Activated CD4-positive, alpha-beta T cell treated with anti-CD3 and anti-CD28 coated beads, Interleukin-2, Interleukin-4, amounts not matched to agents 100 ng/mL and 50 ng/mL, durations not matched to agents 16 hours and 8 hours (primary cell): ENCODE results near the gene NLRC5.
"Not testable (repeated sequence)": the region's sequence is repeated elsewhere in the genome, so short reads cannot be mapped to it uniquely, and the experiment has no call there.

Experiments
- DNase-seq: peaks from one replicate; pipeline ENCODE4 v3.0.0-alpha.2; 2020; ENCODE audit warnings: low spot score

The NLRC5 gene

DNA sequence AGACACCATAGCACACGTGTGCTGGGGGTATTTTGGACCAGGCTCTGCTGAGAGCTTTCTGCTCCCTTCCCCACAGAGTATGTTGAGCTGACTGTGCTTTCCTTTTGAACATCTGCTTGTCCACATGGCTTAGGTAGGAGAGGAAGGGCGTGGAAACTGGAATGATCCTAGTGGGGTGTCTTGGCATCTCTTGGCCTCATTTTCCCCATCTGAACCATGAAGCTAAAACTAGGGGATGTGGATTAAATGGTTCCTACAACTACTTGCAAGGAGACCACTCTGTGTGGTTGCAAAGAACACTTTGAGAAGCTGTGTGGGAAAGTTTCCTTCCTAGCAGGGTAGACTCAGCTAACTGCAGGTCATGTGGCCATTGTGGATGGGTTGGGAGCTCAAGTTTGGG lies 6.7 kb upstream of the NLRC5 start:
- no peak for DNase-seq

DNA sequence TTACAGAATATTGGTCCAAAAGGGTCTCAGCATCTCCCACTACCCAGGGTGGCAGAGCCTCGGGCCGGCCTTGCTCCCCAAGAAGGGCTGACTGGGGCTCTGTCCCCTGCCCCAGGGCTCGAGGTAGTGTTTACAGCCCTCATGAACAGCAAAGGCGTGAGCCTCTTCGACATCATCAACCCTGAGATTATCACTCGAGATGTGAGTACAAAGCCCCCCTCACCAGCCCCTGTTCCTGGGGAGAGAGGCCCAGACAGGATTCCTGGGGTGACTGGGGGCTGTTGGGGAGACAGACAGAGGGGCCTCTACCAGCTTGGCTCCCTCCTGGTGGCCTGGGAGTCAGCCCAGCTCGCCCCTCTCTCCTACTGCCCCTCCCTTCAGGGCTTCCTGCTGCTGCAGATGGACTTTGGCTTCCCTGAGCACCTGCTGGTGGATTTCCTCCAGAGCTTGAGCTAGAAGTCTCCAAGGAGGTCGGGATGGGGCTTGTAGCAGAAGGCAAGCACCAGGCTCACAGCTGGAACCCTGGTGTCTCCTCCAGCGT lies 6.1 kb upstream of the NLRC5 start:
- no peak for DNase-seq

DNA sequence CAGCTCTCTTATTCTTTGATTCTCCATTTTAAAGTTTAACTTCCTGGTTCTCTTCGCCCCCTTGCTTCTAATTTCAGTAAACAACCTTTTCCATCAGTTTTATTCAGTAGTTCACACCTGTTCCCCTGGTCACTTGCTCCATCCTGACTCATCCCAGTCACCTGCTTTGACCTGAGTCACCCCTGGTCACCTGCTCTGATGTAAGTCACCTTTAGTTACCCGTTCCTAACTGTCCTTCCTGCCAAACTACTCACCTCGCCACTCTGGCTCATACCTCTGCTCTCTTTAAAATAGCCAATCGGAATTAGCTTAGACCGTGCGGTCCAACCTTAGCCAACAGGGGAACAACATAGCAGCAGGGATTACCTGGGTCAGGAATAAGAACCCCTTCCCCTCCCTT lies 4.7 kb upstream of the NLRC5 start:
- no peak for DNase-seq

DNA sequence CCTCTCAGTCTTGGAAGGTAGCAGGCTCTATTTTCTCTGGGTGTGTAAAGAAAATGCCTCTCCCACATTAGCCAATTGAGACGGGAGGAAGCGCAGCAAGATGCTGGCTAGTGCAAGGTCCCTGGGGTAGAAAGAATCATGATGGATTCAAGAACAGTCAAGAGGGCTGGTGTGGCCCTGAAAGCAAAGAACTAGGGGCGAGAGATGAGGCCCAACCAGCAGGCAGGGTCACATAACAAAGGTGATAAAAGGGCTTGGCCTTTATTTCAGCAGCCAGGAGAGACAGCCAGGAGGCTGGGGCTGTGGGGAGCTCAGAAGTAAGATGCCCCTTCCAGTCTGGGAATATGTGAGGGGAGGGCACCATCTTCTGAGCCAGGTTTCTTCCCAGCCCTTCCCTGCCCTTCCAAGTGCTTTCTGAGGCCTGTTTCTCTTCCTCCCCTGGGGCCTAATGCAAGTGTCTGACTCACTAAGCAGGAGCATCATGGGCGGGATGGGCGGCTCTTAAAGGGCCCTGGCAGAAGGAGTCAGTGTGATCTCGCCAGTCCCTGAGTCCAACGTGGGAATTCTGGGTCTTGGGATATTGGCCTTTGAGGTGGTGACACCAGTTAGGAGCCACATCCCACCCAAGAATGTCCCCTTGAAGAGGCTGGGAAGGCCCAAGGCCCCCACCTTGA lies 3.9 kb upstream of the NLRC5 start:
- DNase-seq = no peak

DNA sequence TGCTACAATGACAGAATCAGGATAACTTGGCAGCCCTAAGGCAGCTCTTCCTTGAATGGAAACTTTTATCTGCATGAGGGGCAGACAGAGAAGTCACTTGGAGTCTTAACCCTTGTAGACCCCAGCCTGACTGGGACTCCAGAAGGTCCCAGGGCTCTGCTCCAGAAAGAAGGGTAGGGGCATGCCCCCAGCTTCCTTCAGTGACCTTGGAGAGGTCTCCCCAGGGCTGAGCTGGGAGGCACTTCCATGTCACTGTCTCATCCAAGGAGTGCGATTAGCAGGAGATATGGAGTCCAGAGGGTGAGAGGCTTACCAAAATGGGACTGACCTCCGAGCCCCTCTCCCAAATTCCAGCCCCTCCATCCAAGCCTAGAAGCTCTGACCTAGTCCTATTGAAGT lies 3.4 kb upstream of the NLRC5 start:
- DNase-seq = no peak

DNA sequence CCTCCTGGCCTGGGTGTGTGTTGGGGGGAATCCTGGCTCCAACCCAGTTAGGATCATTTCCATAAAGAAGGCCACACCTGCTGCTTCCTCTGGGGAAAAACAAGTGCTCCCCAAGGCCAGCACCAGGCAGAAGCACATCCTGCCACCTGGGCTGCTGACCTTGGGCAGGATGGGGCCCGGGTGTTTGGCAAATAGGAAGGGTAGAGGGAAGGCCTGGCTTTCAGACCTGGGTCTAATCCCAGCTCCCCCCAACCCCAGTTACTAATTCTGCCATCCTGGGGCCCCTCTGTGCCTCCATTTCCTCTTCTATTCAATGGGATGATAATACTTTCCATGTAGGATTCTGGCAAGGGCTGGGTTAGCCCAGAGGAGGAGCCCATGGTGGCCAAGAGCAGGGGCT lies 3.0 kb upstream of the NLRC5 start:
- no peak for DNase-seq

DNA sequence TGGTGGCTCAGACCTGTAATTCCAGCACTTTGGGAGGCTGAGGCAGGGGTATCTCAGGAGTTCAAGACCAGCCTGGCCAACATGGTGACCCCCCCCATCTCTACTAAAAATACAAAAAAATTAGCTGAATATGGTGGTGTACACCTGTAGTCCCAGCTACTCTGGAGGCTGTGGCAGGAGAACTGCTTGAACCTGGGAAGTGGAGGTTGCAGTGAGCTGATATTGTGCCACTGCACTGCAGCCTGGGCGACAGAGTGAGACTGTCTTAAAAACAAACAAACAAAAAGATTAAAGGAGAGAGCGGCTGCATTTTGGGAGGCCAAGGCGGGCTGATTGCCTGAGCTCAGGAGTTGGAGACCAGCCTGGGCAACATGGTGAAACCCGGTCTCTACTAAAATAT lies 2.4 kb upstream of the NLRC5 start:
- DNase-seq = not testable (repeated sequence)

DNA sequence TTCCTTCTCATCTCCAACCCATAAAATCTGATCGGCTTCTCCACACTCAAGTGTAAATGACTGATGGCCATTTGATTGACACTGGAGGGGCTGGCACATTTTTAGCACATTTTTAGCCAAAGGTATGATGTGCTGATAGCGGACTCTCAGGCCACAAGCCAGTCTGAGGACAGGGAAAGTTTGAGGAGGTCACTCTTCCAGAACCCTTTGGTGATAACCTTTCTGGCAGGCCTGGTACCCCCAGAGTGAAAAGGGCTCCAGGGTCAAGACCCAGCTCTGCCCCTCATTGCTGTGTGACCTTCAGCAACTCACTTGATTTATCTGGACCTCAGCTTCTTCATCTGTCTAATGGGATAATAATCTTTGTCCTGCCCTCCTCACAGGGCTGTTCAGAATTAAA lies 1.7 kb upstream of the NLRC5 start:
- no peak for DNase-seq

DNA sequence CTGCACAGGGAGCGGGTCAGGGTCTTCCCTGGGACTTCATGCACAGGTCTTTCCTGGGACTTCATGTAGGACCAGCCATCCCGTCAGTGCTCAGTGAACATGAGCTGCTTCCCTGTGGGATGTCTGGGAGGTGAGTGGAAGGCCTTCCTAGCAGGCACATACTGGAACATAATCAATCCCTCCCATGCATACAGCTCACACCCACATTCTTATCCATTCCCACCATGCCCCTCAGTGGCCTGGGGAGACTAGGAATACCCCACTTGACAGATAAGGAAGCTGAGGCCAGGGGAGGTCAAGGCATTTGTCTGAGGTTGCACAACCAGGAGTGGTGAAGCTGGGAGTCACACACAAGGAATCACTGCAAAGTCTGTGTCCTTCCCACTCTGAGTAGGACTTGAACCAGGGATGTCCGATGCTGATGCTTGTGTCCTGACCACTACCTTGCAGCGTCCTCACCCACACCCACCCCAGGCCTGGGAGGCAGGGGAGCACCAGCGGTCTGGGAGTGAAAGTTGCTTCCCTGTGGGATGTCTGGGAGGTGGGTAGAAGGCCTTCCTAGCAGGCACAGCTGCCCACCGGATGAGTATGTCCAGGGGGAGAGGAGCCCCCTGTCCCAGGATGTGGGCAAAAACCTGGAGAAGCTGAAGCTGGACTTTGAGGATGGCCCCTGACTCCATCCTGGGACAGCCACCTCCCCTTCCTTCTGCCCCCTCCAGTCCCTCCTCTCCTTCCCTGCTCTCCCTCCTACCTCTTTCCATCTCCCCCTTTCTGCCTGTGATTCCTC lies 1.0 kb upstream of the NLRC5 start:
- no peak for DNase-seq

DNA sequence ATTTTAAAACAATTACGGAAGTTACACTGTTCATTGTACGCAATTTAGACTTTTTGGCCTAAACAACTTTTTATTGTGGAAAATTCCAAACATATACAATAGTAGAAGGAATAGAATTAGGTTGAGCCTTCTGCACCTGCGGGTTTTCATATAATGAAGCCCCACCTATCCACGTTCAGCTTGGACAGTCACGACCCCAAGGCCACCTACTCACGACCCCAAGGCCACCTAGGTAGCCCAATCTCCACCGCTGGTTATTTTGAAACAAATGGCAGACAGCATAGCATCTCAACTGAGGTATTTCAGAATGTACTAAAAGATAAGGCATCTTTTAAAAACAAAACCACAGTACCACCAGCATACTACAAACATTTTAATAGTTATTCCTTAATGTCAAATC lies 631 bp downstream of the NLRC5 start:
- no peak for DNase-seq

DNA sequence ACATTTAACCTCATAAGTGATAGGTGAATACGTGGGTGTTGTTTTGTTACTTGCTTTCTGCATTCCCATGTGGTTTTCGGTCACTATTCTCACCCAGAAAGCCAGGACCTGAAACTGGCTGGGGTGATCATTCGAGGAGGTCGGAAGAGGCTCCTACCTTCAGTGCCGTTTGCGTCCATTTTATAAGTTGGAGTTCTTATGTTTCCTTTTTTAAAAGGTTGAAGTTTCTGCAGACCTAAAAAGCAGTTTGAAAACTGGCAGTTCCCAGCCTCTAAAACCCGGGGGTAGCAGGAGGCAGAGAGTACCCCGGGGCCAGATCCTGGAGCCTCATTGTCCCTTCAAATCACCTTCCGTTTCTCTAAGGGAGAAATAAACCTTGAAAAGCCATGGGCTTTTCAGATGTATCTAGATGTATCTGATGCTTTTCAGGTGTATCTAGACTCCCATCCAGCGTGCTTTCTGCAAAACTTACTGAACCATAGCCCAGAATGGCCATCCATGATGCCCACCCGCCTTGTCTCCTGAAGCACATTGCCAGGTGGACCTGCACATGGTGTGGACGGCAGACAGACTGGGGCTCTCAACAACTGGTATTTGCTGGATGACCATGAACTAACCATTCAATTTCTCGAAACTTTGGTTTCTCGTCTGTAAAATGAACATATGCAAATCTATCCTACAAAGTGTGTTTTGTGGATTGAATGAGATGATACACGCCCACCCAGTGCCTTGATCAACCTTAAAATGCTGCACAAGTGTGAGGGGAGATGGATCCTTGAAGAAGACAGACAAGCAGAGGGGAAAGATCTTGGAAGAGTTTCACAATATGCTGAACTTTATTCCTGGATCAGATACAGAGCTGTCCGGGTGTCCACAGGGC lies 1.3 kb downstream of the NLRC5 start:
- DNase-seq = peak; percentile 51

DNA sequence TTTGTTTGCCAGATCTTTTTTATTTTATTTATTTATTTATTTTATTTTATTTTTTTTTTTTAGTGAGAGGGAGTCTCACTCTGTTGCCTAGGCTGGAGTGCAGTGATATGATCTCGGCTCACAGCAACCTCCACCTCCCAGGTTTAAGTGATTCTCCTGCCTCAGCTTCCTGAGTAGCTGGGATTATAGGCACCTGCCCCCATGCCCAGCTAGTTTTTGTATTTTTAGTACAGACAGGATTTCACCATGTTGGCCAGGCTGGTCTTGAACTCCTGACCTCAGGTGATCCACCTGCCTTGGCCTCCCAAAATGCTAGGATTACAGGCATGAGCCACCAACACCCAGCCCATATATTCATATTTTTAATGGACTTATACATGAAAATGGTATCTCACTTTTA lies 3.1 kb downstream of the NLRC5 start:
- DNase-seq = not testable (repeated sequence)

DNA sequence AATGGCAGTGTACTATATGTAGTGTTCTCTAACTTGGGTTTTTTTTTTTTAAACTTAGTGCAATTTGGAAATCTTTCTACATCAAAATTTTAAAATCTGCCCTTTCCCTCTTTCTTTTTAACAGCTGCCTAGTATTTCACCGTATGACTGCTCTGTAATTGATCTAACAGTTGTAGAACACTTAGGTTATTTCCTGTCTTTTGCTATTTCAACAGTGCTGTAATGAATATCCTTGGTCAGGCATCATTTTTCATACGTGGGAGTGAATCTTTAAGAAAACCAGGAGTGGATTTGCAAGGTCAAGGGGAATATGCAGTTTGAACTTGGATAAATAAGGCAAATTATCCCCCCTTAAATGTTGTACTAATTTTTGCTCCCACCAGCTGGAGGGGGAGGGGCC lies 3.8 kb downstream of the NLRC5 start:
- DNase-seq = no peak

DNA sequence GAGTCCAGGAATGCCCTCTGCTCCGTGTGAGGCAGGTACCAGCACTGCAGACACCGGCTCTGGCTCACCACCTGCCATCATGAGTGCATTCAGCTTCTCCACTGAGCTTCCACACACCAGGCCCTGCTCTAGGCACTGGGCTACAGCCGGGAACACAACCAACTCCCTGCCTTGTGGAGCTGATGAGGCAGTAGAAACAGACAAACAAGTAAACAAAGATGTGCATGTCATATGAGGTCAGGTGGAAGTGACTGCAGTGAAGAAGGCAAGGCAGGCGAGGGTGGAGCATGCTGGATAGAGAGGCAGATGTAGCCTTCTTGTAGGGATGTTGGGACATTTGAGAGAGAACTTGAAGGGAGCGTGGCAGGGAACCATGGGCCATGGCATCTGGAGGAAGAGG lies 5.0 kb downstream of the NLRC5 start:
- no peak for DNase-seq

DNA sequence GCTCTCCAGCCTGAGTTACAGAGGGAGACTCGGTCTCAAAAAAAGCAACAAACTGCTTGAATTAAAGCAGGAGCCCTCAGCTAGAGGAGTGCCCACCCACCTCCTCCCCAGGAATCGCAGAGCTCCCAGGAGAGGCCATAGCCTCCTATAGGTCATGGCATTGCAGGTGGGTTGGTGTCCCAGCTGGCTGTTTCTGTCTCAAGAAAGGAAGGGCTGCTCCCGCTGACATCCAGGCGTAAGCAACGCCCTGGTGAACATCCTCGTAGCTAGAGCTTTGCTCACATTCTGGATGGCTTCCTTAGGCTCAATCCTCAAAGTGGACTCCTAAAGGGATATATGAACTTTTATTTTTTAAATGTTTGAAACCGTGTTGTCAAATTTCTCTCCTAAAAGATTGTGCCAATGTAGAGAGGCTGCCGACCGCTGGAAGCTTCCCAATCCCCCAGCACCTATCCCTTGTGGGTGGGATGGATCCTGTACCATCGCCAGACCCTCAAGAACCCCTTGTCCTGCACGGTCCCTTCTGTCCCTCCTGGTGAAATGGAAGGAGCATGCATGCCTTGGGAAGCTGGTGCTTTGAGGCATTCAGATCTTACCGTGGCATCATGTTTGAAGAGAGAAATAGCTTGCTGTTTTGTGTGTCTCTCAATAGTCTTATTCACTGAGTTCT lies 5.9 kb downstream of the NLRC5 start:
- DNase-seq = no peak

DNA sequence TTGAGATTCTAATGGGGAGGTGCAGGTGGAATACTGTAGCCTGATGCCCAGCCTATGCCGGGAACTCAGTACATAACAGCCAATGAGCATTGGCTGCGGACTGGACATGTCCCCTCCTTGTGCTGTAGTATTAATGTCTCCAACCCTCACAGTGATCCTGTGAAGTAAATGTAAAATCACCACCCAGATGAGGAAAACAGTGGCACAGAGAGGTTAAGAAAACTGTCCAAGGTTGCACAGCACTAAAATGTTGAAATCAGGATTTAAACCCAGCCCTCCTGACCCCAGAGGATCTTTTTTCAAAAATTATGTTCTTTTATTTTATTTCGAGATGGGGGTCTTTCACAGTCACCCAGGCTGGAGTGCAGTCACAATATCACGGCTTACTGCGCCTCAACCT lies 7.9 kb downstream of the NLRC5 start:
- DNase-seq = no peak

DNA sequence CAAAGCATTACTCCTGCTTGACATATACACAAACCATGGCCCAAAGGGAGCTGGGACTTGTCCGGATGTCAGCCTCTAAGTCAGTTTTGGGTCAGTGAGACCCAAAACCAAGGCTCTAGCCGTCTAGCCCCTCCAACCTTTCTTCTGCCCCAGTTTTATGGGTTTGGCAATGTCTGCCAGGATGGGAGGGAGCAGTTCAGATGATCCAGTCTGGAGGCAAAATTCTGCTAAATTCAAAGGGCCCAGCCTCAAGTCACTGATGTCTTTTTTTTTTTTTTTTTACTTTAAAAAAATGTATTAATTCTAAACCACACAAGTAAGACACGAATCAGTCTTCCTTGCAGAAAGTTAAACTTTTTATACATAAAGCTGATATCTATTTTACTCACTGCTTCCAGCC lies 8.6 kb downstream of the NLRC5 start:
- DNase-seq = no peak

DNA sequence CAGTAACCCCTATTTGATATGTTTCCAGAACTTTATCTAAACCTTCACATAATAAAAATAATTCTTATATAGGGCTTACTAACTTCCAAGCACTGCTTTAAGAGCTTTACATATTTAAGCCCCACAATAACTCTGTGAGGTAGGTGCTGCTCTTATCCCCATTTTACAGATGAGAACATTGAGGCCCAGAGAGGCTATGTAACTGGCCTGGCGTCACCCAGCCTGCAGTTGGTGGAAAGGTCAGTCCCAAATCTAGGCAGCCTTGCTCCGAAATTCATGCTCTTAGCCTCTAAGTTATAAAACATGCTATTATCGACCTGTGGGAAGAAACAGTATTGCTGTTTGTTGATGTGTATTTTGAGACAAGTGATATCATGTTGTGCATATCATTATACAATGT lies 9.0 kb downstream of the NLRC5 start:
- no peak for DNase-seq

DNA sequence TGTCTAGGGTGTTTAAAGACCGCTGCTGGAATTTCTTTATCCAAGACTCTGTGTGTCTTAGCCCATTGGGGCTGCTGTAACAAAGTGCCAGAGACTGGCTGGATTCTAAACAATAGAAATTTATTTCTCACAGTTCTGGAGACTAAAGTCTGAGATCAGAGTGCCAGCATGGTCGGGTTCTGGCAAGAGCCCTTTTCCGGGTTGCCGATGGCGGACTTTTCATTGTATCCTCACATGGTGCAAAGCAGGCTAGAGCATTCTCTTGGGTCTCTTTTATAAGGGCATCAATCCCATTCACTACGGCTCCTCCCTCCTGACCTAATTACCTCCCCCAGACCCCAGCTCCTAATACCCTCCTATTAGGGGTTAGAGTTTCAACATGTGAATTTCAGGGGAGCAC lies 9.5 kb downstream of the NLRC5 start:
- DNase-seq = no peak

DNA sequence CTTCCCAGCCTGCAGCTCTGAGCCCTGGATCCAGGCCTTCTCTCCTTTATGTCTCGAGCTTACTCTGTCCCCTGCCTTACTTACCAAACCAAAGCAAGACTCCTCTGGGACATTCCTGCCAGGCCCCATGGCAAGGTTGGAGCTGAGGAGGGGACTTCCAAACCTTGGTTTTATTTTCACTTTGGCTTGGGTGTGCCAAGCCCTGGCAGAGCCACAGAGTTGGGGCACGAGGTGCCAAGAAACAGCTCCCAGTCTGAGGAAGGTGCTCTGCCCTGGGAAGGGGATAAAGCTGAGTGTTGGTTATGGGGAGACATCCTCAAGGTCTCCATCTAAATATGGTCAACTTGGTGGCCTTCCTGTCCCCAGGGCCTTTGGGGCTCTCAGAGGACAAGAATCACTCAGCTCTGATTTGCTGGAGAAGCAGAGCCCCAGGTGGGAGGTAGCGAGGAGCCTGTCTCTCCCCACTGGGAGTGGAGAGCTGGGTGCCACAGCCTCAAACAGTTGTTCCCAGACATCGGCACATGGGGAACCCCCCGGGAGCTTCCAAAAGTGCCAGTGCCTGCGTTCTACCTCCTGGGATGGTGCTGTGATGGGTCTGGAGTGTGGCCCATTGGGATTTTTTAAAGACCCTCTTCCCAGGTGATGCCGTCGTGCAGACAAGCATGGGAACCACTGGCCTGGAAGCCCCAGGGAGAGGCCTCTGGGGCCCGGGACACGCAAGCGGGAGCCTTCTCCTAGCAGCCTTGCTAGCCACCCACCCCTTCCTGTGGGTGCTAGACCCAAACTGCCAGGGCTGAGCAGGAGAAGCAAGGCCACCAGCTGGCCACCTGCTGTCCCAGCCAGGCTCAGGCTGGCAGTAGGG lies 10.3 kb downstream of the NLRC5 start:
- no peak for DNase-seq
